T-helper 1 cell treated with Interleukin-12 subunit alpha and Interleukin-12 subunit beta and Interleukin-4 antibody, amounts not matched to agents 30 ng/mL and 1 ng/mL, for 36 hours (primary cell): ENCODE data around the gene ATOSA. TPM values are rescaled to one million over a fixed set of nuclear protein-coding genes. Genes with fewer than 3 reads are reported as not detected.

Experiments used
- intact Hi-C: fragments of 100-400 bp; cut with micrococcal nuclease; formaldehyde crosslinking; loops from one replicate; pipeline ENCODE4 v1.15.1; 2024
- total RNA-seq: library from RNA; stranded (reverse); gene quantifications from 2 replicates; pipeline ENCODE4 v1.2.3, GENCODE V29; 2022

ATOSA gene, protein sequence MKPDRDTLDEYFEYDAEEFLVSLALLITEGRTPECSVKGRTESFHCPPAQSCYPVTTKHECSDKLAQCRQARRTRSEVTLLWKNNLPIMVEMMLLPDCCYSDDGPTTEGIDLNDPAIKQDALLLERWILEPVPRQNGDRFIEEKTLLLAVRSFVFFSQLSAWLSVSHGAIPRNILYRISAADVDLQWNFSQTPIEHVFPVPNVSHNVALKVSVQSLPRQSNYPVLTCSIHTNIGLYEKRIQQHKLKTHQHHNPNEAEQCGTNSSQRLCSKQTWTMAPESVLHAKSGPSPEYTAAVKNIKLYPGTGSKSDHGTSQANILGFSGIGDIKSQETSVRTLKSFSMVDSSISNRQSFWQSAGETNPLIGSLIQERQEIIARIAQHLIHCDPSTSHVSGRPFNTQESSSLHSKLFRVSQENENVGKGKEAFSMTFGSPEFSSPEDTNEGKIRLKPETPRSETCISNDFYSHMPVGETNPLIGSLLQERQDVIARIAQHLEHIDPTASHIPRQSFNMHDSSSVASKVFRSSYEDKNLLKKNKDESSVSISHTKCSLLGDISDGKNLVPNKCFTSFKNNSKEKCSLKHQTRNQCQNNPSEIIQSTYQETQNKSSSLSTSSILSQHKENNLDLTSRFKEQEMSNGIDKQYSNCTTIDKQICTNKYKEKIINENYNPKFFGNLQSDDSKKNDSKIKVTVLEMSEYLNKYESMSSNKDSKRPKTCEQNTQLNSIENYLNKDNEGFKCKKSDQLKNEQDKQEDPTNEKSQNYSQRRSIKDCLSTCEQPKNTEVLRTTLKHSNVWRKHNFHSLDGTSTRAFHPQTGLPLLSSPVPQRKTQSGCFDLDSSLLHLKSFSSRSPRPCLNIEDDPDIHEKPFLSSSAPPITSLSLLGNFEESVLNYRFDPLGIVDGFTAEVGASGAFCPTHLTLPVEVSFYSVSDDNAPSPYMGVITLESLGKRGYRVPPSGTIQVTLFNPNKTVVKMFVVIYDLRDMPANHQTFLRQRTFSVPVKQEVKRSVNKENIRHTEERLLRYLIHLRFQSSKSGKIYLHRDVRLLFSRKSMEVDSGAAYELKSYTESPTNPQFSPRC
- total RNA-seq, result 42.8 and 44.3 TPM in 2 replicates

DNA sequence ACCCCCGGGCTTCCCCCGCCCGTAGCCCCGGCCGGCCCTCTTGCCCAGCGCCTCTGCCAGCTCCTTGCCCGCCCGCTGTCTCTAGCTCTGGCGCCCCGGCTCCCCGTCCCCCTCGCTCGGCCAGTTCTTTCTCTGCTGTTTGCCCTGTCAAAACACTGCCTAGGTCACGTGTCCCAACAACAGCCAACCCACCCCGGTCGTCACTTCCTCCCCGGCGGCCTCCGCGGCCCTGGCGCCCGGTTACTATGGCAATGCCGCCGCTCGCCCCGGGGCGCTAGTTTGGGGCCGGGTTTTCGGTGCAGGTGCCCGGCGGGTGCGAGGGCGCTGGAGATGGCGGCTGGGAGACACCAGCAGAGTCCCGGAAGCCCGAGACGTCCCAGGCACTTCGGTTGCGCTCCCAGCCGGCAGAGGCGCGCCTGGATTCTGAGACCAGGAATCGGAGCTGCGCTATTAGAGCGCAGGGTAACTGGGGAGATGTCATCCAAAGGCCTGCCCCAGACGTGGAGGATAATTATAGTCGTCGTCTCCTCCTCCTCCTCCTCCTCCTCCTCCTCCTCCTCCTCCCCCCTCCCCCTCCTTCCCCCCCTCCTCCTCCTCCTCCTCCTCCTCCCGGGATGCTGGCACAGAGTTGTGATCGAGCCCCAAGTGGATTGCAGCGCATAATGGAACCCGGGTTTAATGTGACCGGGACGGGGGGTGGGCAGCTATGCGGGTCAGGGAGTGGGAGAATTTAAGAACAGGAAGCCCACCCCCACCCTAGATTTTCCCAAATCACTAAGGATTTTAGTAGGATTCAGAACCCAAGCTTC is at the start of gene ATOSA:
Gene ATOSA (minus strand): TSS at position 157 of the 809 bp plus-strand sequence. CDS start 1,367 bp downstream, outside the sequence.
- intact Hi-C loops, result loop anchor here (1.0 to 5.0 kb wide), 9 partner anchors 110 to 850 kb away; partner anchors contain the start of genes ARPP19, LEO1, MYO5A and TMOD3

DNA sequence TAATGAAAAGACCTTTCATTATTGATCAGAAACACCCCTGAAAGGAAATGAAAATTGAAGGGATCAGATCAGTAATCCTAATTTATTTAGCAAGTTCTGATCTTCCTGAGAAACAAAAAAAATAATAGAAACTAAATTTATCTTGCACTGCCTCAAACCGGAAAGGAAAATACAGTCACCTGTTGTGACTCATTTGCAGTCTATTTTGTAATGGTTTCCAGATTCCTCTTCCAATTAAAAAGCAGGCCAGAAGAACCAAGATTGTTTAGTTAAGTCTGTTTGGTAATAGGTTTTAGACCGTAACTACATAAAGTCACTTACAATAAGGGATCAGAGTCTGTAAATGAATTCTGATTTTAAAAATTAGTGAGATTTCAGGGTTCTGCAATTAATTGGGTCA is 49.7 kb upstream of the ATOSA start:
- intact Hi-C loops, result no loop called here

DNA sequence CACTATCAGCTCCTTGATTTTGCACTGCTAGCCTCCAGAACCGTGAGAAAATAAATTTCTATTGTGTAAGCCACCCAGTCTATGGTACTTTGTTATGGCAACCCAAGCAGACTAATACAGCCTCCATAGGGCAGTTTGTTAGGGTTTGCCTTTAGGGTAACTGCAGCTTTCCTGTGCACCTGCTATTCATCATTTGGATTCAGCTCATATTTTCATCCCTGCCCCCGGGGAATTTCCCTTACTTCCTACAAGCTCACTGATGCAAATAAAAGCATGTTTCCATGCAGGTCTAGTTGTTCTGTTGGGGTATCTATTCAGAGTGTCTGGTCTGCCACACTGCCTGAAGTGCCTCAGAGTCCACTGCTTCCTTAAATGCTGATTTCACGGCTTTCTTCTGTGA is 48.6 kb upstream of the ATOSA start:
- intact Hi-C loops, result no loop called here

DNA sequence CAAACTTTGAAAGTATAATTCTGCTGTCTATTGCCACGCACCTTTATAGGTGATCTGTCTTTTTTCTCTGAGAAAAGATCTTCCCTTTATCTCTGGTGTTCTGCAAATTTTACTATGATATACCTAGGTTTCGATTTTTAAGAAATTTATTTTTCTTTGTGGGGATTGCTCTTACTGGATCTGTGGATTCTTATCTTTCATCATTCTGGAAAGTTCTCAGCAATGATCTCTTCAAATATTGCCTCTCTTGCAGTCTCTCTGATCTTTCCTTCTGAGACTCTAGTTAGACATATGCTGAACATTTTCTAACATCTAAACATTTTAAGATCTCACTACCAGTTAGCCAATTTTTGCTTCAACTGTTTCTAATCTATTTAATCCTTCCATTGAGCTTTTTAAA is 47.0 kb upstream of the ATOSA start:
- intact Hi-C loops, result no loop called here

GRCh38 chr15:52718551-52718950 is 39.4 kb upstream of the ATOSA start:
- intact Hi-C loops, result no loop called here

GRCh38 chr15:52717924-52718323 is 38.7 kb upstream of the ATOSA start:
- intact Hi-C loops, result no loop called here

- intact Hi-C loops, result no loop called here
Observed at GRCh38 chr15:52717481-52717880, 38.3 kb upstream of the ATOSA start.

DNA sequence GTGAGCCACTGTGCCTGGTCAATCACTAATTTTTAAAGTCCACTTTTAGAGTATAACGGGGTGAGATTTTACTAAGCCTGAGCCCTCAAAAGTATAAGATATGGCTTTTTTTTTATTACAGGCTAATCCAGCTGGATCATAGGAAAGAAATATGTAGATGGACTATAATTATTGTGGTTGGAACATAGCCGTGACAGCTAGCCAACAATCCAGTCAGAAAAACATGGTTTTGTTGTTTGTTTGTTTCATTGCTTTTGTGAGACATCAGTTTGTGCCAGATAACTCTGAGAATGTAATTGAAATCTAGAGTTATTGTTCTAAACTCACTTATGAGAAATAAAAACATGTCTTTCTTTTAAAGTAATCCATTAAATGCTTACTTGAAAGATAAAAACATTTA is 37.3 kb upstream of the ATOSA start:
- intact Hi-C loops, result no loop called here

DNA sequence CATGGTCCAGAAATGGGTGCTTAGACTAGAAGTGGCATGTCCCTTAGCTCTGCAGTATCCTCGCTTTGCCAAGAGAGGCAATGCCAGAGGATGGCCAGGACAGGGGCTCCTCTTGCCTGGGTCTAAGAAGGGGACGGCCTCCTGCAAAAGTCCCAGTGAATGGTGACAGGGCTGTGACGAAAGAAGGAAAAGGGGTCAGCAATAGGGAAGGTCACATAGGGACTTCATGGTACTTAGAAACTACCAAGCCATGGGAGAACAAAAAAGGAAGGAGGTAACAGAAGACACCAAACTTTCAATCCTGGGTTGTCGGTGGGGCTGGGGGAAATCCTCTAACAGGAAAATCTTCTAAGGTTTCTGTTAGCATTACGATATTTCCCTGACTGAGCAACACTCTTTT is 36.2 kb upstream of the ATOSA start:
- intact Hi-C loops, result no loop called here

DNA sequence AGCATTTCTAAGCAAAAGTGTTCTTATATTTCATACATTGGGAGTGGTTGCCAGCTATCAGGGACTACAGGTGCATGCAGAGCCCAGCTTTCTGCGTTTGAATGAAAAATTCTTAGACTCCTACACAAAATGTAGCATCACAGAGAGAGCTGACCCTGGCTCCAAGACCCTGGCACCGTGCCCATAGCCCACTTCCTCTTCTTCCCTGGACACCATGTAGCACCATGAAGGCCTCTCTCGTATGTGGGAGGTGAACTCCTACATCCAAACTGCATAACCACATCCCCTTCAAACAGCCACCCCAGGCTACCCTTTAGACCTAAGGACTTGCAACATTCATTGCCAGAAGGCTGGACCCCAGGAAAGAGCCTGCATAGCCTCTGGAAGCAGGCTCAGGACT is 35.8 kb upstream of the ATOSA start:
- intact Hi-C loops, result no loop called here

DNA sequence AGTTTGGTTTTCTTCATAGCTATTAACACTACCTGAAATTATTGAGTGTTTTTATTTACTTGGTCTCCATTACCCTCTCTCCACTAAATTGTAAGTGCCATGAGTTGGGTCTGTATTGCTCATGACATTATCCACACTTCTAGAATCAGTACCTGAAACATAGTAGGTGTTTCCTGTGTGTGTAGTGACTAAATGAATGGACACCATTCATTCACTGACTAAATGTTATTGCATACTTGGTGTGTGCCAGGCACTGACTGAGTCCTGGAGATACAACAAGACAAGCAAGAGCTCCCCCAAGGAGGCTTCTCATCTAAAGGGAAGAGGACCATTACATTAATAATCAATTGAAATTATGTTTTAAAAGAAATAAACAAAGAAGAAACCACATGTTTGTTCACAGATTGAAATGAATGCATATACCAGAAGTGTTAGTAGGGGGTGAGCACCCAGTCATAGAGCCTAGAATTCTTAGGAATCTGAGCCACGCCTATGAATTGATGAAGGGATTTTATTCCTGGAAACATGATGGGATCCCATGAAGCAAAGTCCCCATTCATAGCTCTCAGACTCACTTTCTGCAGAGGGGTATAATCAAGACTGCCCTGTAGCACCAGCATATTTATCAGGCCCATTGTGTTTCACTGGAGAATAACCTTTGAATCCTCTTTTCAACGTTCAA is 31.7 kb upstream of the ATOSA start:
- intact Hi-C loops, result no loop called here

GRCh38 chr15:52710050-52710707 is 31.0 kb upstream of the ATOSA start:
- intact Hi-C loops, result no loop called here

DNA sequence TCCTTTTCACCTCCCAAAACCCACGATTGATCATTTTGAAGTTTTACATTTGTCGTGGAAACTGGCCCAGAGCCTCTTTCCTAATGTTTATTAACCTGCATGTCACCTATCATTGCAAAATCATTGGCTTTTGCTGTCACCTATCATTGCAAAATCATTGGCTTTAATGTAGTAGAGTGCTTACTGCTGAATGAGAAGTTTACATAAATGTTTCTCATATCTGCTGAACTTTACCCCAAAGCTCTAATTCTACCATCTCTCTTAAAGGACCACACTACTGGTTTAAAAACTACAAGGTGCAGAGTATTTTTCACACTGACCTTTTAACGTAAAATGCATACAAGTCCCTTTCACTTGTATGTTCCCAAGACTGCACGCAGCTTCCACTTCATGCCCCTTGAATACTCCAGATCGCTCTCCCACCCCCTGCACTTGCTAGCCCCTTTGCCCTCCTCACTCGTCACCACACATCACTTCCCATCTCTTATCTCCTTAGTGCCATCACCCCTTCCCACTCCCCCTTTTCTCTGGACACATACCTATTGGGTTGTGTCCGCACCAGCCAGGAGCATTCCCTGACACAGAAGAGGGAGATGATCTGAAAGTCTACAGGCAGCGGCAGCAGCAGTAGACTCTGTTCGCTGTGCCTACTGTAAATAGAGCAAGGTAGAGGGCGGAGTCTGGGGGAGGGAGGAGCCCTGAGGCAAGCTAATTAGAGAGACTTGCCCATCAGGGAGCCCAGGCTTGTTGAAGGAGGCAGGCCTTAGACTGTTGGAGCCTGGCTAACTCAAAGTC is 30.2 kb upstream of the ATOSA start:
- intact Hi-C loops, result no loop called here

DNA sequence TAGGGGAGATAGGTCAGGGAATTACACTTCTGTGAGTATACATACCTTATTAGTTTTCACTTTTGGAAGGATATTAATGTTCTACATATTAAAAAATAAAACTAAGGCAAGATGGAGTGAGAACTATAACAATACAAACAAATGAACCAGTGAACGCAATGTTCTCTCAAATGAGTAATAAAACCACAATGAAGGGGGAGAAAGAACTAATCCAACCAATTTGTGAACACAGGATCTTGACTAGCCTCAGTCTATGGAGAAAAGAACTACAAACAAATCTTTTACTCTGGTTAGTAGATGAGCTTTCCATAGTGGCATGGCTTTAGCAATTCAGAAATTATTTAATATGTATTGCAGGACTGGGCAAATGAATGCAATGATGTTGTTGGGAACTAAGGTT is 26.9 kb upstream of the ATOSA start:
- intact Hi-C loops, result no loop called here

GRCh38 chr15:52702390-52702789 is 23.2 kb upstream of the ATOSA start:
- intact Hi-C loops, result no loop called here

GRCh38 chr15:52699457-52699856 is 20.3 kb upstream of the ATOSA start:
- intact Hi-C loops, result no loop called here

- intact Hi-C loops, result no loop called here
Observed at GRCh38 chr15:52698514-52698913, 19.3 kb upstream of the ATOSA start.

DNA sequence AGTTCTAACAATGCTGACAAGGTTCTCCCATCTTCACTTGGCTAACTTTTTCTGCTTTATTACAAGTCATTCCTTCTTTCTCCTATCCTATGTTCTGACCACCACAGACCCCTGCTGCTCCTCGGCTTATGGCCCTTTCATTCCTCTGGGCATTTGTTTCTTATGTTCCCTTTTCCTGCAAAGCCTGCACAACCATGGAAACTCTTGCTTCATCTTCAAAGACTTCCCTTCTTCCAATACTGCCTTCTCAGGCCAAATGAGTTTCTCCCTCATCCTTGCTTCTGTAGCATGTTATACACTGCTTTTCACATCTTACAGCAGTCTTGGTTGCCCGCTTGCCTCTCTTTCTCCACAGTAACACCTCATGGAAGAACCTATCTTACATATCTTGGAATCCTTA is 17.9 kb upstream of the ATOSA start:
- intact Hi-C loops, result no loop called here

DNA sequence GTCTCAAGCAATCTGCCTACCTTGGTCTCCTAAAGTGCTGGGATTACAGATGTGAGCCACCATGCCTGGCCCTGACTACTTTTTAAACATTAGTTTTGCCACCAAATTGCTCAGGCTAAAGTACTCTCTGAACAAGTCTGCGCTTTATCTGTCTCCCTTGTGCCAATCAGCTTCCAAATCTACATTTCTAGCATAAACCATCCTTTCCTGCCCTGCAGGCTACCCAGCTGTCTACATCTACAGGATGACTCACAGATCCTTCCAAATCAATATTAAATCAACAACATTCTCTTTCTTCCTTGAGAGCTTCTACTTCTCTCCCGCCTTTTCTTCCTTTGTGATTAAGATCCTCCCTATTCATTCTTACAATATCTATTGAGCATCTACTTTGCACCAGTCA is 16.0 kb upstream of the ATOSA start:
- intact Hi-C loops, result no loop called here
